Measurements from ENCODE around the gene ACD.
A peak's percentile ranks its signal among the peaks of the same experiment; 100 is the strongest.

The ACD gene

GRCh38 chr16:67676516-67676915, 16.5 kb upstream of the ACD start:
- WGBS (ENCODE audit: insufficient coverage), result 96% methylated on average over 3 of the region's 4 CpGs
- POLR2A ChIA-PET, result interaction anchor here (0.6 kb wide), 1 partner anchor 605 kb away, joined by 3 read pairs; no protein-coding TSS in a partner anchor
- peaks cover 6 to 23% (median 20%) of the 10 kb centered on the region in 4 experiments for H3K4me1 ChIP-seq (ENCODE audit: control extremely low read depth in 1 of 4, control insufficient read depth in 4 of 4, insufficient read depth in 4 of 4, low read length in 3 of 4)
- H3K27ac ChIP-seq (ENCODE audit: insufficient read depth in 1 of 2, low read depth in 1 of 2, low read length in 2 of 2, poor library complexity in 1 of 2, severe bottlenecking in 2 of 2), result no peak overlapping the region
- CTCF ChIA-PET, result interaction anchor here (0.8 to 1.1 kb wide), 2 partner anchors 8 to 138 kb away, joined by 3 to 5 read pairs; no protein-coding TSS in a partner anchor
- no peaks in the 10 kb centered on the region for H3K9me3 ChIP-seq (ENCODE audit: control extremely low read depth in 1 of 5, control insufficient read depth in 4 of 5, insufficient read depth in 2 of 5, low read depth in 1 of 5, low read length in 4 of 5)
- H3K27me3 ChIP-seq (replicated peaks in 2 of 5; ENCODE audit: control insufficient read depth in 4 of 5, insufficient read depth in 5 of 5, low read length in 4 of 5), result no peaks in the 10 kb centered on the region
- DNase-seq, result no peak
- no peak overlapping the region for H3K4me3 ChIP-seq (ENCODE audit: control insufficient read depth in 1 of 7, extremely low read depth in 1 of 7, insufficient read depth in 4 of 7, low read depth in 2 of 7, low read length in 6 of 7)
- peaks cover 0 to 16% (median 9%) of the 10 kb centered on the region in 4 experiments for H3K36me3 ChIP-seq (ENCODE audit: control insufficient read depth in 4 of 4, insufficient read depth in 4 of 4, low read length in 3 of 4)

DNA sequence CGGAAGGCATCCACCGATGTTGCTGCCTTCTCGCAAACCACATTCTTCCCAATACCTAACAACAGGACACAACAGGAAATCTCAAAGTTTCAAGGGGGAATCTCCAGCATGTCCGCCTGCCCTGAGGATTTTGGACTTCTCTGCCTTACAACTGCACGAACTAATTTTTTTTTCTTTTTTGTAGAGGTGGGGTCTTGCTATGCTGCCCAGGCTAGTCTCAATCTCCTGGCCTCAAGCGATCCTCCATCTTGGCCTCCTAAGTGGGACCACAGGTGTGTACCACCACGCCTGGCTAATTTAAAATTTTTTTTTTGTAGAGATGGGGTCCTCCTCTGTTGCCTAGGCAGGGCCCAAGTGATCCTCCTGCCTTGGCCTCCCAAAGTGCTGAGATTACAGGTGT, 15.9 kb upstream of the ACD start:
- no peak for DNase-seq
- 100% methylated on average over 5 of the region's 7 CpGs for WGBS (ENCODE audit: insufficient coverage)
- H3K4me1 ChIP-seq (ENCODE audit: control extremely low read depth in 1 of 4, control insufficient read depth in 4 of 4, insufficient read depth in 4 of 4, low read length in 3 of 4), result peaks cover 6 to 23% (median 20%) of the 10 kb centered on the region in 4 experiments
- peaks cover 0 to 15% (median 9%) of the 10 kb centered on the region in 4 experiments for H3K36me3 ChIP-seq (ENCODE audit: control insufficient read depth in 4 of 4, insufficient read depth in 4 of 4, low read length in 3 of 4)
- no peak overlapping the region for H3K4me3 ChIP-seq (ENCODE audit: control insufficient read depth in 1 of 7, extremely low read depth in 1 of 7, insufficient read depth in 4 of 7, low read depth in 2 of 7, low read length in 6 of 7)
- ChIA-PET CTCF (interaction anchor here (1.7 kb wide), 1 partner anchor 16 kb away, joined by 5 read pairs; no protein-coding TSS in a partner anchor), POLR2A (no interaction called here)
- H3K27me3 ChIP-seq (replicated peaks in 2 of 5; ENCODE audit: control insufficient read depth in 4 of 5, insufficient read depth in 5 of 5, low read length in 4 of 5), result no peaks in the 10 kb centered on the region
- H3K9me3 ChIP-seq (ENCODE audit: control extremely low read depth in 1 of 5, control insufficient read depth in 4 of 5, insufficient read depth in 2 of 5, low read depth in 1 of 5, low read length in 4 of 5), result no peaks in the 10 kb centered on the region
- H3K27ac ChIP-seq (ENCODE audit: insufficient read depth in 1 of 2, low read depth in 1 of 2, low read length in 2 of 2, poor library complexity in 1 of 2, severe bottlenecking in 2 of 2), result no peak overlapping the region

- Histone ChIP-seq H3K36me3 (ENCODE audit: control insufficient read depth in 4 of 4, insufficient read depth in 4 of 4, low read length in 3 of 4) (peaks cover 0 to 13% (median 8%) of the 10 kb centered on the region in 4 experiments), H3K27me3 (replicated peaks in 2 of 5; ENCODE audit: control insufficient read depth in 4 of 5, insufficient read depth in 5 of 5, low read length in 4 of 5) (no peaks in the 10 kb centered on the region), H3K27ac (ENCODE audit: insufficient read depth in 1 of 2, low read depth in 1 of 2, low read length in 2 of 2, poor library complexity in 1 of 2, severe bottlenecking in 2 of 2) (no peak overlapping the region), H3K4me1 (ENCODE audit: control extremely low read depth in 1 of 4, control insufficient read depth in 4 of 4, insufficient read depth in 4 of 4, low read length in 3 of 4) (peaks cover 6 to 23% (median 20%) of the 10 kb centered on the region in 4 experiments), H3K9me3 (ENCODE audit: control extremely low read depth in 1 of 5, control insufficient read depth in 4 of 5, insufficient read depth in 2 of 5, low read depth in 1 of 5, low read length in 4 of 5) (no peaks in the 10 kb centered on the region), H3K4me3 (ENCODE audit: control insufficient read depth in 1 of 7, extremely low read depth in 1 of 7, insufficient read depth in 4 of 7, low read depth in 2 of 7, low read length in 6 of 7) (no peak overlapping the region)
- WGBS (ENCODE audit: insufficient coverage), result 93% methylated on average over 17 of the region's 17 CpGs
- DNase-seq, result no peak
- ChIA-PET CTCF (interaction anchor here (1.7 kb wide), 1 partner anchor 17 kb away, joined by 5 read pairs; no protein-coding TSS in a partner anchor), POLR2A (no interaction called here)
These were observed 15.5 kb upstream of the ACD start for GRCh38 chr16:67675579-67675935.

GRCh38 chr16:67674851-67675578, 15.0 kb upstream of the ACD start:
- CTCF ChIA-PET, result interaction anchor here (1.2 to 5.1 kb wide), 5 partner anchors 17 to 191 kb away, joined by 4 to 24 read pairs (median 5); no protein-coding TSS in a partner anchor
- Histone ChIP-seq H3K9me3 (ENCODE audit: control extremely low read depth in 1 of 5, control insufficient read depth in 4 of 5, insufficient read depth in 2 of 5, low read depth in 1 of 5, low read length in 4 of 5) (no peaks in the 10 kb centered on the region), H3K27me3 (replicated peaks in 2 of 5; ENCODE audit: control insufficient read depth in 4 of 5, insufficient read depth in 5 of 5, low read length in 4 of 5) (no peaks in the 10 kb centered on the region), H3K27ac (ENCODE audit: insufficient read depth in 1 of 2, low read depth in 1 of 2, low read length in 2 of 2, poor library complexity in 1 of 2, severe bottlenecking in 2 of 2) (peak overlapping the region in 1 of 2 experiments; percentile 62), H3K4me3 (ENCODE audit: control insufficient read depth in 1 of 7, extremely low read depth in 1 of 7, insufficient read depth in 4 of 7, low read depth in 2 of 7, low read length in 6 of 7) (no peak overlapping the region), H3K4me1 (ENCODE audit: control extremely low read depth in 1 of 4, control insufficient read depth in 4 of 4, insufficient read depth in 4 of 4, low read length in 3 of 4) (peaks cover 6 to 23% (median 20%) of the 10 kb centered on the region in 4 experiments), H3K36me3 (ENCODE audit: control insufficient read depth in 4 of 4, insufficient read depth in 4 of 4, low read length in 3 of 4) (peaks cover 0 to 9% (median 4%) of the 10 kb centered on the region in 4 experiments)
- POLR2A ChIA-PET, result no interaction called here
- 96% methylated on average over 28 of the region's 28 CpGs for WGBS (ENCODE audit: insufficient coverage)
- DNase-seq, result no peak

DNA sequence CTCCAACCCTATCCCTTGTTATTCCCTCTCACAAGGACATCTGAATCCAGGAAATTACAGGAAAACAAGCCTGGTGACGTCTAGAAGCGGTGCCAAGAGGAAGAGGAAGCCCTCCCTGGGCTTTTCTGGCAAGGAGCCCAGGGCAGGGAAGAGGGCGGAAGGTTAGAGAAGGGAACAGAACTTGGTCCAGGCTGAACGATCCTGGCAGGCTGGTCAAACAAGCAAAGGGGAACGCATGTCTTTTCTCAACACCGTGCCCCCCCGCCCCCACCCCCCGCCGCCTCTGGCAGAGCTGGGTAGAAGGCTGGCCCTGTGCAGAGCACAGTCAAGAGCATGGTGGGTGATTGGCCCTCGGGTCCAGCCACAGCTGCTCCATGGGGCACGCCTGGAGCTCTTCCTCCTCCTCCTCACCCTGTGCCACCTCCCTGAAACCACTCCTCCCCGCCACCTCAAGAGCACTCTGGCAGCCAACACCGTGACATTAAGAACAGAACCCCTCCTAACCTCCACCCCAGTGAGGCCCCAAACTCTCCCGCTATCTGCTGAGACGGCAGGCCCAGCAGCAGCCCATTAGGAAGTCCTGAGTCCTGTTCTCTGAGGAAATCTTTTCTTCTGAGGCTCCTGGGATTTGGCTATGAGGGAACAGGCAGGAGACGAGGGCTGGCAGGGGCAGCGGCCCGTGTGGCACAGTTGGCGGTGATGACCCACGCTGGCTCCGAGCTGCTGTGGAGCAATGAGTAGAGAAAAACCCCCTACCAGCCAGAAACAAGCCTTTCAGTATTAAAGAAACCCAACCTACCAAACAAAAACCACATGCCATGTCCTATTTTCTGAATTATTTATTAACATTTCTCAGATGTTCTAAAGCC, 13.9 kb upstream of the ACD start:
- Histone ChIP-seq H3K27ac (ENCODE audit: insufficient read depth in 1 of 2, low read depth in 1 of 2, low read length in 2 of 2, poor library complexity in 1 of 2, severe bottlenecking in 2 of 2) (peak overlapping the region in 1 of 2 experiments; percentile 62), H3K4me3 (ENCODE audit: control insufficient read depth in 1 of 7, extremely low read depth in 1 of 7, insufficient read depth in 4 of 7, low read depth in 2 of 7, low read length in 6 of 7) (peak overlapping the region in 2 of 7 experiments; percentile 29 to 36), H3K9me3 (ENCODE audit: control extremely low read depth in 1 of 5, control insufficient read depth in 4 of 5, insufficient read depth in 2 of 5, low read depth in 1 of 5, low read length in 4 of 5) (no peaks in the 10 kb centered on the region), H3K36me3 (ENCODE audit: control insufficient read depth in 4 of 4, insufficient read depth in 4 of 4, low read length in 3 of 4) (peaks cover 0 to 9% (median 3%) of the 10 kb centered on the region in 4 experiments), H3K27me3 (replicated peaks in 2 of 5; ENCODE audit: control insufficient read depth in 4 of 5, insufficient read depth in 5 of 5, low read length in 4 of 5) (no peaks in the 10 kb centered on the region), H3K4me1 (ENCODE audit: control extremely low read depth in 1 of 4, control insufficient read depth in 4 of 4, insufficient read depth in 4 of 4, low read length in 3 of 4) (peaks cover 6 to 28% (median 23%) of the 10 kb centered on the region in 4 experiments)
- WGBS (ENCODE audit: insufficient coverage), result 20% methylated on average over 5 of the region's 21 CpGs
- DNase-seq, result peak in 2 of 3 donors; percentile 49 to 51
- ChIA-PET POLR2A (interaction anchor here (0.6 to 1.0 kb wide), 2 partner anchors 87 to 139 kb away, joined by 3 to 6 read pairs; no protein-coding TSS in a partner anchor), CTCF (interaction anchor here (0.9 to 5.2 kb wide), 22 partner anchors 9 to 257 kb away, joined by 3 to 24 read pairs (median 4); partner anchors contain the start of genes CTRL, RANBP10 and TSNAXIP1)

GRCh38 chr16:67672739-67673662, 12.9 kb upstream of the ACD start:
- peaks cover 6 to 37% (median 32%) of the 10 kb centered on the region in 4 experiments for H3K4me1 ChIP-seq (ENCODE audit: control extremely low read depth in 1 of 4, control insufficient read depth in 4 of 4, insufficient read depth in 4 of 4, low read length in 3 of 4)
- WGBS (ENCODE audit: insufficient coverage), result 58% methylated on average over 11 of the region's 13 CpGs
- POLR2A ChIA-PET, result interaction anchor here (0.6 to 1.0 kb wide), 3 partner anchors 88 to 192 kb away, joined by 3 to 6 read pairs (median 3); no protein-coding TSS in a partner anchor

More at GRCh38 chr16:67672739-67673662, 12.9 kb upstream of the ACD start:
- Histone ChIP-seq H3K27ac (ENCODE audit: insufficient read depth in 1 of 2, low read depth in 1 of 2, low read length in 2 of 2, poor library complexity in 1 of 2, severe bottlenecking in 2 of 2) (peak overlapping the region in 1 of 2 experiments; percentile 62), H3K9me3 (ENCODE audit: control extremely low read depth in 1 of 5, control insufficient read depth in 4 of 5, insufficient read depth in 2 of 5, low read depth in 1 of 5, low read length in 4 of 5) (no peaks in the 10 kb centered on the region), H3K4me3 (ENCODE audit: control insufficient read depth in 1 of 7, extremely low read depth in 1 of 7, insufficient read depth in 4 of 7, low read depth in 2 of 7, low read length in 6 of 7) (peak overlapping the region in 1 of 7 experiments; percentile 36), H3K27me3 (replicated peaks in 2 of 5; ENCODE audit: control insufficient read depth in 4 of 5, insufficient read depth in 5 of 5, low read length in 4 of 5) (no peaks in the 10 kb centered on the region), H3K36me3 (ENCODE audit: control insufficient read depth in 4 of 4, insufficient read depth in 4 of 4, low read length in 3 of 4) (peaks cover 0 to 9% (median 3%) of the 10 kb centered on the region in 4 experiments)
- peak; percentile 70 to 83 (median 79) for DNase-seq
- CTCF ChIA-PET, result interaction anchor here (0.7 to 5.2 kb wide), 48 partner anchors 9 to 401 kb away, joined by 3 to 24 read pairs (median 4); partner anchors contain the start of genes CTRL, PARD6A, RANBP10 and TSNAXIP1
